ENCODE data around the gene SDC1. TPM values are rescaled to one million over a fixed set of nuclear protein-coding genes. Genes with fewer than 3 reads are reported as not detected.

The SDC1 gene
- total RNA-seq, 1 donor from 2014 or later, result 74.3 TPM

DNA sequence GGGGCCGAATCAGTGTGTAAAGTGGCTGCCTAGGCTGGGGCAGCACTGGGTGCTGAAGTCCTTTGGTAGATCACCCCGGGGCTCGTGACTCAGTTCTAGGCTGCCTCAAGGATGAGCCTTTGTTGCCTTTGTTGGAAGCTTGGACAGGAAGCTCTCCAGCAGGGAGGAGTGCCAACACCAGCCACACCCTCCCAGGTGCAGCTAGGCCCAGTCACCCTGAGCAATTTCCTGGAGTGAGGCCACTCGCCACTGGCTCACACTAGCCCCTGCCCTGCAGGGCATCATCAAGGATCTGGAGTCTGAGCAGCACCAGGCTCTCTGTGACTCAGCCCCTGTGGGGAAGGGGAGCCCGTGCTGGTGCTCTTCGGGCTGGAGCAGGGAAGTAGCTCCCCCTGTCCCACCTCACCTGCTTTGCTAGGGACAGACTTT, 6.7 kb upstream of the SDC1 start:
- Histone ChIP-seq H3K36me3 (ENCODE audit: insufficient read depth, low read length) (no peaks in the 10 kb centered on the region), H3K9me3 (ENCODE audit: insufficient read depth, low read depth, low read length) (no peaks in the 10 kb centered on the region), H2AFZ (ENCODE audit: low read depth, low read length) (peak overlapping the region; percentile 56), H4K20me1 (ENCODE audit: insufficient read depth, low read length) (no peaks in the 10 kb centered on the region), H3K79me2 (ENCODE audit: insufficient read depth, low read length) (no peaks in the 10 kb centered on the region), H3K4me2 (ENCODE audit: low read length) (peak overlapping the region; percentile 44), H3K4me1 (ENCODE audit: insufficient read depth, low read length) (peaks cover 5% of the 10 kb centered on the region), H3K9ac (ENCODE audit: low read length) (no peak overlapping the region), H3K27me3 (ENCODE audit: insufficient read depth, low read length) (no peaks in the 10 kb centered on the region), H3K4me3 (ENCODE audit: insufficient read depth, low read depth, low read length) (no peak overlapping the region), H3K27ac (ENCODE audit: low read depth, low read length) (no peak overlapping the region)
- H3K4me3 Mint-ChIP-seq (ENCODE audit: unreplicated experiment), result no peak overlapping the region
- H3K27ac Mint-ChIP-seq (ENCODE audit: unreplicated experiment), result no peak overlapping the region
- FAIRE-seq, result no peak
- no peak for TF ChIP-seq EZH2 (IDR thresholded peaks at IDR 0.05; ENCODE audit: insufficient read depth, low read length)
- TF ChIP-seq, protein P1, sequence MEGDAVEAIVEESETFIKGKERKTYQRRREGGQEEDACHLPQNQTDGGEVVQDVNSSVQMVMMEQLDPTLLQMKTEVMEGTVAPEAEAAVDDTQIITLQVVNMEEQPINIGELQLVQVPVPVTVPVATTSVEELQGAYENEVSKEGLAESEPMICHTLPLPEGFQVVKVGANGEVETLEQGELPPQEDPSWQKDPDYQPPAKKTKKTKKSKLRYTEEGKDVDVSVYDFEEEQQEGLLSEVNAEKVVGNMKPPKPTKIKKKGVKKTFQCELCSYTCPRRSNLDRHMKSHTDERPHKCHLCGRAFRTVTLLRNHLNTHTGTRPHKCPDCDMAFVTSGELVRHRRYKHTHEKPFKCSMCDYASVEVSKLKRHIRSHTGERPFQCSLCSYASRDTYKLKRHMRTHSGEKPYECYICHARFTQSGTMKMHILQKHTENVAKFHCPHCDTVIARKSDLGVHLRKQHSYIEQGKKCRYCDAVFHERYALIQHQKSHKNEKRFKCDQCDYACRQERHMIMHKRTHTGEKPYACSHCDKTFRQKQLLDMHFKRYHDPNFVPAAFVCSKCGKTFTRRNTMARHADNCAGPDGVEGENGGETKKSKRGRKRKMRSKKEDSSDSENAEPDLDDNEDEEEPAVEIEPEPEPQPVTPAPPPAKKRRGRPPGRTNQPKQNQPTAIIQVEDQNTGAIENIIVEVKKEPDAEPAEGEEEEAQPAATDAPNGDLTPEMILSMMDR (IDR thresholded peaks at IDR 0.05; ENCODE audit: insufficient read depth, low read depth, low read length), result no peak
- DNase-seq (ENCODE audit: low read depth), result peak; percentile 50
- no peaks in the 10 kb centered on the region for H3K9me3 Mint-ChIP-seq (ENCODE audit: unreplicated experiment)
- peaks cover 8% of the 10 kb centered on the region for H3K27me3 Mint-ChIP-seq (ENCODE audit: low read depth, unreplicated experiment)
- peaks cover 11% of the 10 kb centered on the region for H3K4me1 Mint-ChIP-seq (ENCODE audit: low read depth, unreplicated experiment)
- no peaks in the 10 kb centered on the region for H3K36me3 Mint-ChIP-seq (ENCODE audit: low read depth, unreplicated experiment)

DNA sequence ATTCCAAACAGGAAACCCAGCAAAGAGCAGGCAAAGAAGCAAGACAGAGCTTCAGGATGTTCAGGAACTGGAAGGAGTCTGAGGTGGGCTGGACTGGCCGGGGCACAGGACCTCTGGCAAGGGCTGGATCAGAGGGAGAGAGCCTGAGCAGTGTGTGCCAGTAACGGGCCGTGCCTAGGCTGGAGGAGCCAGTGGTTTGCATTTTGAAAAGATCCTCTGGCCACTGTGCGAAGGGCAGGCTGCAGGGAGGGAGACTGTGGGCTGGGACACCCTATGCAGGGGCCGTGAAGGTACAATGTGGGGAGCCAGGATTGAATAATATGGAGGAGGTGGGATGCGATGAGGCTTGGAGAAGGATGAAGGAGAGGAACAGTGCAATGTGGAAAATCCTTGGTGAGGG, 6.2 kb upstream of the SDC1 start:
- no peaks in the 10 kb centered on the region for H3K9me3 Mint-ChIP-seq (ENCODE audit: unreplicated experiment)
- Histone ChIP-seq H2AFZ (ENCODE audit: low read depth, low read length) (peak overlapping the region; percentile 56), H3K9ac (ENCODE audit: low read length) (no peak overlapping the region), H3K4me1 (ENCODE audit: insufficient read depth, low read length) (peaks cover 5% of the 10 kb centered on the region), H3K27ac (ENCODE audit: low read depth, low read length) (no peak overlapping the region), H4K20me1 (ENCODE audit: insufficient read depth, low read length) (no peaks in the 10 kb centered on the region), H3K36me3 (ENCODE audit: insufficient read depth, low read length) (no peaks in the 10 kb centered on the region), H3K4me3 (ENCODE audit: insufficient read depth, low read depth, low read length) (no peak overlapping the region), H3K79me2 (ENCODE audit: insufficient read depth, low read length) (no peaks in the 10 kb centered on the region), H3K4me2 (ENCODE audit: low read length) (peak overlapping the region; percentile 44), H3K27me3 (ENCODE audit: insufficient read depth, low read length) (no peaks in the 10 kb centered on the region), H3K9me3 (ENCODE audit: insufficient read depth, low read depth, low read length) (no peaks in the 10 kb centered on the region)
- peaks cover 8% of the 10 kb centered on the region for H3K27me3 Mint-ChIP-seq (ENCODE audit: low read depth, unreplicated experiment)
- H3K4me3 Mint-ChIP-seq (ENCODE audit: unreplicated experiment), result no peak overlapping the region
- no peak overlapping the region for H3K27ac Mint-ChIP-seq (ENCODE audit: unreplicated experiment)
- TF ChIP-seq, protein P1 (IDR thresholded peaks at IDR 0.05; ENCODE audit: insufficient read depth, low read depth, low read length), result no peak
- TF ChIP-seq EZH2 (IDR thresholded peaks at IDR 0.05; ENCODE audit: insufficient read depth, low read length), result no peak
- DNase-seq (ENCODE audit: low read depth) (no peak), FAIRE-seq (no peak)
- peaks cover 9% of the 10 kb centered on the region for H3K4me1 Mint-ChIP-seq (ENCODE audit: low read depth, unreplicated experiment)
- H3K36me3 Mint-ChIP-seq (ENCODE audit: low read depth, unreplicated experiment), result no peaks in the 10 kb centered on the region

DNA sequence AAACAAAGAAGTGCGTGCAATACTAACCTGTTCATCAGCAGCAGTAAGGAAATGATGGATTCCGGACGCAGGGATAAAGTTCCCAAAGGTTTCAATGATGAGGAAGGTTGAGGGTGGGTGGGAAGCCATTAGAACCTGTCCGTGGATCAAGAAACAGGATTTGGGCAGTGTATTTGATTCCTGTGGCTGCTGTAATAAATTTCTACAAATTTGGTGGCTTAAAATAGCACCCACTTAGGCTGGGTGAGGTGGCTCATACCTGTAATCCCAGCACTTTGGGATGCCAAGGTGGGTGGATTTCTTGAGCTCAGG, 5.1 kb upstream of the SDC1 start:
- H2AFZ ChIP-seq (ENCODE audit: low read depth, low read length), result no peak overlapping the region
- H3K36me3 Mint-ChIP-seq (ENCODE audit: low read depth, unreplicated experiment), result no peaks in the 10 kb centered on the region
- peaks cover 9% of the 10 kb centered on the region for H3K4me1 Mint-ChIP-seq (ENCODE audit: low read depth, unreplicated experiment)
- no peak for TF ChIP-seq EZH2 (IDR thresholded peaks at IDR 0.05; ENCODE audit: insufficient read depth, low read length)
- TF ChIP-seq, protein P1 (IDR thresholded peaks at IDR 0.05; ENCODE audit: insufficient read depth, low read depth, low read length), result no peak
- no peak overlapping the region for H3K4me3 Mint-ChIP-seq (ENCODE audit: unreplicated experiment)
- no peaks in the 10 kb centered on the region for H3K9me3 ChIP-seq (ENCODE audit: insufficient read depth, low read depth, low read length)
- no peak for DNase-seq (ENCODE audit: low read depth)
- no peak overlapping the region for H3K4me3 ChIP-seq (ENCODE audit: insufficient read depth, low read depth, low read length)
- no peaks in the 10 kb centered on the region for H3K36me3 ChIP-seq (ENCODE audit: insufficient read depth, low read length)
- H3K27me3 ChIP-seq (ENCODE audit: insufficient read depth, low read length), result no peaks in the 10 kb centered on the region
- no peak overlapping the region for H3K4me2 ChIP-seq (ENCODE audit: low read length)
- H3K27me3 Mint-ChIP-seq (ENCODE audit: low read depth, unreplicated experiment), result peaks cover 8% of the 10 kb centered on the region
- no peak overlapping the region for H3K27ac Mint-ChIP-seq (ENCODE audit: unreplicated experiment)
- H3K9me3 Mint-ChIP-seq (ENCODE audit: unreplicated experiment), result no peaks in the 10 kb centered on the region
- no peak for FAIRE-seq
- no peaks in the 10 kb centered on the region for H4K20me1 ChIP-seq (ENCODE audit: insufficient read depth, low read length)
- peaks cover 10% of the 10 kb centered on the region for H3K4me1 ChIP-seq (ENCODE audit: insufficient read depth, low read length)
- H3K9ac ChIP-seq (ENCODE audit: low read length), result no peak overlapping the region
- no peaks in the 10 kb centered on the region for H3K79me2 ChIP-seq (ENCODE audit: insufficient read depth, low read length)
- H3K27ac ChIP-seq (ENCODE audit: low read depth, low read length), result no peak overlapping the region

Measured in astrocyte (in vitro differentiated cells and primary cell).